CD4-positive, alpha-beta T cell treated with Interleukin-17A for 1 hour (primary cell): Measurements from ENCODE around the gene IQSEC3.
A peak's percentile ranks its signal among the peaks of the same experiment; 100 is the strongest.
"Not testable (repeated sequence)": the region's sequence is repeated elsewhere in the genome, so short reads cannot be mapped to it uniquely, and the experiment has no call there.

Source experiments
- DNase-seq: peaks from one replicate; pipeline ENCODE4 v3.0.0-alpha.2; 2020

IQSEC3 gene

GRCh38 chr12:205026-205425 lies 138.5 kb downstream of the IQSEC3 start:
- no peak for DNase-seq

- no peak for DNase-seq
These were observed 140.3 kb downstream of the IQSEC3 start for GRCh38 chr12:206746-207440.

- no peak for DNase-seq
These were observed 141.2 kb downstream of the IQSEC3 start for GRCh38 chr12:207804-208203.

GRCh38 chr12:208813-209212 lies 142.2 kb downstream of the IQSEC3 start:
- DNase-seq = no peak

GRCh38 chr12:209246-209645 lies 142.7 kb downstream of the IQSEC3 start:
- DNase-seq = no peak

- no peak for DNase-seq
These were observed 143.3 kb downstream of the IQSEC3 start for GRCh38 chr12:209851-210250.

- DNase-seq = no peak
These were observed 143.9 kb downstream of the IQSEC3 start for GRCh38 chr12:210277-211141.

- DNase-seq = no peak
These were observed 144.5 kb downstream of the IQSEC3 start for GRCh38 chr12:211142-211465.

- no peak for DNase-seq
These were observed 145.3 kb downstream of the IQSEC3 start for GRCh38 chr12:211639-212414.

GRCh38 chr12:212415-212714 lies 145.8 kb downstream of the IQSEC3 start:
- peak; percentile 8 for DNase-seq

- no peak for DNase-seq
These were observed 146.4 kb downstream of the IQSEC3 start for GRCh38 chr12:212715-213526.

- DNase-seq = no peak
These were observed 147.0 kb downstream of the IQSEC3 start for GRCh38 chr12:213527-213932.

GRCh38 chr12:214003-214741 lies 147.6 kb downstream of the IQSEC3 start, which contains the start of gene SLC6A12:
Gene SLC6A12, minus strand, starts transcription at chr12:214157. Its CDS starts 4,171 bp downstream, at chr12:209986.
- DNase-seq = no peak

GRCh38 chr12:215116-215515 lies 148.5 kb downstream of the IQSEC3 start:
- no peak for DNase-seq

GRCh38 chr12:217029-217428 lies 150.5 kb downstream of the IQSEC3 start:
- not testable (repeated sequence) for DNase-seq

GRCh38 chr12:218221-218620 lies 151.7 kb downstream of the IQSEC3 start:
- DNase-seq = no peak

GRCh38 chr12:218728-219590 lies 152.4 kb downstream of the IQSEC3 start:
- no peak for DNase-seq

- peak; percentile 44 for DNase-seq
These were observed 153.4 kb downstream of the IQSEC3 start for GRCh38 chr12:219891-220352.

- DNase-seq = no peak
These were observed 153.9 kb downstream of the IQSEC3 start for GRCh38 chr12:220491-220890.

- no peak for DNase-seq
These were observed 154.5 kb downstream of the IQSEC3 start for GRCh38 chr12:220946-221550.

- DNase-seq = no peak
These were observed 155.2 kb downstream of the IQSEC3 start for GRCh38 chr12:221736-222135.
